Uterus (tissue), 4 donors: Measurements from ENCODE around the gene TNF. TPM values are rescaled to one million over a fixed set of nuclear protein-coding genes. Genes with fewer than 3 reads are reported as not detected.

Experiments used
- DNase-seq, 2 donors: peaks; one replicate each; pipeline ENCODE4 v3.0.0-alpha.2; 2019 to 2020
- H3K27ac ChIP-seq, 2 donors: fragments of 200-600 bp; sonication (generic); 1 replicate in 1 of 2; 2 replicates in 1 of 2; pipeline ENCODE4 v1.5.1; 2016 to 2018
- H3K27me3 ChIP-seq, 2 donors: fragments of 200-600 bp; sonication (generic); one replicate each; pipeline ENCODE4 v1.5.1; 2018 to 2019; ENCODE audit warnings: control low read depth in 1 of 2
- H3K36me3 ChIP-seq, 2 donors: fragments of 200-600 bp; sonication (generic); one replicate each; pipeline ENCODE4 v1.5.1; 2019; ENCODE audit warnings: control low read depth in 1 of 2
- H3K4me1 ChIP-seq, 2 donors: fragments of 200-600 bp; sonication (generic); one replicate each; pipeline ENCODE4 v1.5.1; 2018 to 2019; ENCODE audit warnings: control low read depth in 1 of 2
- H3K4me3 ChIP-seq, 2 donors: fragments of 200-600 bp; sonication (generic); 1 replicate in 1 of 2; 2 replicates in 1 of 2; pipeline ENCODE4 v1.5.1; 2018 to 2019; ENCODE audit warnings: mild to moderate bottlenecking in 1 of 2
- H3K9me3 ChIP-seq, 2 donors: fragments of 200-600 bp; sonication (generic); one replicate each; pipeline ENCODE4 v1.5.1; 2019; ENCODE audit warnings: control low read depth in 1 of 2
- CTCF ChIP-seq, 4 experiments: fragments of 200-600 bp in 2 of 4; fragments of 450-650 bp in 2 of 4; sonication (generic) in 2 of 4; IDR thresholded peaks; one replicate each; pipeline ENCODE4 v1.5.1; 2016 to 2019; ENCODE audit warnings: antibody characterized with exemption in 4 of 4, mild to moderate bottlenecking in 2 of 4, moderate library complexity in 1 of 4
- POLR2A ChIP-seq, 2 donors: fragments of 450-650 bp; IDR thresholded peaks; one replicate each; pipeline ENCODE4 v1.6.1; 2016; ENCODE audit warnings: antibody characterized with exemption in 2 of 2, mild to moderate bottlenecking in 1 of 2, moderate library complexity in 1 of 2
- intact Hi-C: fragments of 100-400 bp; cut with DNase I; formaldehyde crosslinking; loops from one replicate; pipeline ENCODE4 v1.15.1; 2023; ENCODE audit warnings: low total_unique reads
- total RNA-seq, 4 donors: library from RNA; depleted of rRNA in 3 of 4; stranded (reverse); fragments of >200 nt in 3 of 4; gene quantifications; one replicate each; pipeline versions ENCODE4 v1.1.0 to v1.2.4, GENCODE V29; 2014 to 2023
- donor health status: DM: yes; HTN: yes; CAD: no.

Gene TNF
- total RNA-seq, 4 donors from 2014 or later, result 1.3 TPM; not detected in 3

- Histone ChIP-seq H3K27me3 (no peaks in the 10 kb centered on the region), H3K4me3 (no peak overlapping the region), H3K9me3 (no peaks in the 10 kb centered on the region), H3K27ac (no peak overlapping the region), H3K4me1 (no peaks in the 10 kb centered on the region), H3K36me3 (no peaks in the 10 kb centered on the region)
- DNase-seq, result no peak
- intact Hi-C loops, result loop anchor here (5.0 kb wide), 1 partner anchor 50 kb away; the partner anchor contains the start of genes ATP6V1G2 and NFKBIL1
- TF ChIP-seq CTCF (IDR thresholded peaks at IDR 0.05) (peak in 1 of 4 experiments; percentile 25), POLR2A (IDR thresholded peaks at IDR 0.05) (no peak)
These were observed 21.6 kb downstream of the TNF start for GRCh38 chr6:31597006-31597405.

- H3K36me3 ChIP-seq, result no peaks in the 10 kb centered on the region
- no peak overlapping the region for H3K4me3 ChIP-seq
- DNase-seq, result no peak
- no peaks in the 10 kb centered on the region for H3K27me3 ChIP-seq
- TF ChIP-seq POLR2A (IDR thresholded peaks at IDR 0.05) (no peak), CTCF (IDR thresholded peaks at IDR 0.05) (no peak)
- H3K27ac ChIP-seq, result no peak overlapping the region
- intact Hi-C loops, result no loop called here
- no peaks in the 10 kb centered on the region for H3K9me3 ChIP-seq
- no peaks in the 10 kb centered on the region for H3K4me1 ChIP-seq
These were observed 32.0 kb downstream of the TNF start for GRCh38 chr6:31607317-31607716.

GRCh38 chr6:31609519-31610406 lies 34.4 kb downstream of the TNF start:
- Histone ChIP-seq H3K36me3 (no peaks in the 10 kb centered on the region), H3K27me3 (no peaks in the 10 kb centered on the region), H3K27ac (no peak overlapping the region), H3K4me1 (no peaks in the 10 kb centered on the region), H3K4me3 (no peak overlapping the region), H3K9me3 (no peaks in the 10 kb centered on the region)
- TF ChIP-seq POLR2A (IDR thresholded peaks at IDR 0.05) (no peak), CTCF (IDR thresholded peaks at IDR 0.05) (no peak)
- intact Hi-C loops, result no loop called here
- DNase-seq, result no peak

DNA sequence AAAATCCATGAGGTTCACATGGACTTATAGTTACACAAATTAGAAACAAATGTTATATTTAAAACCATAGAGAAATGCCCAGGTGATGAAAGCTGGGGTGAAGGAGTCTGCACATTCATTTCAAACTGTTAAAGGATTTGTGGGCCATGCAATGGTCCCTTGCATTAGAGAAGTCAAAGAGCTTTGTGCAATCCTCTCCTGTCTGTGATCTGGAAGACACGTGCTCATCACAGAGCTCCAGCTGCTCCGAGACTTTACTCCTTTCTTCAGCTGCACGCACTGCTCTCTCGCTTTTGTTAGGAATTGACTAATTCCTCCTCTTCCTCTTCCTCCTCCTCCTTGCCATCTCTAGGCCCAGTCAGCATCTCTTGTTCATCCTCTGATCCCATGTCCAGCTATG lies 35.6 kb downstream of the TNF start:
- H3K27ac ChIP-seq, result no peak overlapping the region
- intact Hi-C loops, result no loop called here

More for the DNA sequence above, 35.6 kb downstream of the TNF start:
- H3K4me3 ChIP-seq, result no peak overlapping the region
- H3K36me3 ChIP-seq, result no peaks in the 10 kb centered on the region
- TF ChIP-seq POLR2A (IDR thresholded peaks at IDR 0.05), result no peak
- TF ChIP-seq CTCF (IDR thresholded peaks at IDR 0.05), result no peak
- DNase-seq, result no peak
- H3K9me3 ChIP-seq, result no peaks in the 10 kb centered on the region
- no peaks in the 10 kb centered on the region for H3K4me1 ChIP-seq
- no peaks in the 10 kb centered on the region for H3K27me3 ChIP-seq
